HEK293 (cell line): Measurements from ENCODE around the gene UBE2D4.

Experiments
- CTCF ChIA-PET: fragments of 350-600 bp; formaldehyde crosslinking; extraction: SDS; loops from one replicate; lab custom pipeline; 2021; ENCODE audit warnings: antibody characterized with exemption; lab: Yijun Ruan, JAX
- POLR2A ChIA-PET: fragments of 300-600 bp; formaldehyde crosslinking; extraction: SDS; loops from one replicate; lab custom pipeline; 2020; ENCODE audit warnings: antibody characterized with exemption, inconsistent platforms; lab: Yijun Ruan, JAX
- H3K27ac ChIP-seq: fragments of 200-500 bp; sonication (Bioruptor generic); 2 replicates; pipeline ENCODE4 v1.5.1; 2014; ENCODE audit warnings: low read depth, low read length, control low read depth, inconsistent platforms; ENCODE audit errors: extremely low read depth
- H3K36me3 ChIP-seq, 2 experiments: fragments of 200-500 bp in 1 of 2; sonication (Bioruptor generic) in 1 of 2; 1 replicate in 1 of 2; 2 replicates in 1 of 2; pipeline ENCODE4 v1.5.1; 2014 to 2017; ENCODE audit warnings: inconsistent platforms in 2 of 2, low read length in 2 of 2; ENCODE audit not compliant: control insufficient read depth in 2 of 2, insufficient read depth in 1 of 2
- H3K4me1 ChIP-seq: fragments of 200-500 bp; sonication (Bioruptor generic); 2 replicates; pipeline ENCODE4 v1.5.1; 2014; ENCODE audit warnings: mild to moderate bottlenecking, low read length, inconsistent platforms; ENCODE audit not compliant: control insufficient read depth, insufficient read depth
- H3K4me3 ChIP-seq: 2 replicates; pipeline ENCODE4 v1.5.1; 2011; ENCODE audit warnings: low read depth, mild to moderate bottlenecking, control low read depth, low read length, moderate library complexity
- H3K9me3 ChIP-seq: fragments of 200-500 bp; sonication (Bioruptor generic); 2 replicates; pipeline ENCODE4 v1.5.1; 2014; ENCODE audit warnings: low read depth, low read length, inconsistent platforms; ENCODE audit not compliant: control insufficient read depth, insufficient read depth
- CTCF ChIP-seq: fragments of 450-650 bp; formaldehyde crosslinking; IDR thresholded peaks from 2 replicates; pipeline ENCODE4 v1.5.1; 2016; ENCODE audit warnings: missing biosample characterization, missing genetic modification characterization
- GLIS2 ChIP-seq: fragments of 450-650 bp; formaldehyde crosslinking; IDR thresholded peaks from 2 replicates; pipeline ENCODE4 v1.5.1; 2016; ENCODE audit warnings: missing biosample characterization, missing genetic modification characterization
- IKZF3 ChIP-seq: fragments of 450-650 bp; IDR thresholded peaks from 2 replicates; pipeline ENCODE4 v1.5.0; 2018; ENCODE audit warnings: missing biosample characterization, mild to moderate bottlenecking, missing genetic modification characterization, moderate library complexity
- KLF1 ChIP-seq: fragments of 450-650 bp; formaldehyde crosslinking; IDR thresholded peaks from 2 replicates; pipeline ENCODE4 v1.5.1; 2016; ENCODE audit warnings: missing biosample characterization, missing genetic modification characterization
- KLF16 ChIP-seq: fragments of 450-650 bp; formaldehyde crosslinking; IDR thresholded peaks from 2 replicates; pipeline ENCODE4 v1.5.1; 2017; ENCODE audit warnings: missing biosample characterization, missing genetic modification characterization
- PRDM10 ChIP-seq: fragments of 450-650 bp; formaldehyde crosslinking; IDR thresholded peaks from 2 replicates; pipeline ENCODE4 v1.5.1; 2016; ENCODE audit warnings: missing biosample characterization, missing genetic modification characterization
- ZBTB17 ChIP-seq: fragments of 450-650 bp; formaldehyde crosslinking; IDR thresholded peaks from 2 replicates; pipeline ENCODE4 v1.5.1; 2016; ENCODE audit warnings: missing biosample characterization, missing genetic modification characterization
- ZBTB8A ChIP-seq: fragments of 450-650 bp; formaldehyde crosslinking; IDR thresholded peaks from 2 replicates; pipeline ENCODE4 v1.5.1; 2016; ENCODE audit warnings: missing biosample characterization, missing genetic modification characterization
- ZNF157 ChIP-seq: fragments of 450-650 bp; formaldehyde crosslinking; IDR thresholded peaks from 2 replicates; pipeline ENCODE4 v1.5.1; 2016; ENCODE audit warnings: missing biosample characterization, missing genetic modification characterization
- ZNF175 ChIP-seq: fragments of 450-650 bp; formaldehyde crosslinking; IDR thresholded peaks from 2 replicates; pipeline ENCODE4 v1.5.1; 2016; ENCODE audit warnings: missing biosample characterization, missing genetic modification characterization
- ZNF292 ChIP-seq: fragments of 450-650 bp; formaldehyde crosslinking; IDR thresholded peaks from 2 replicates; pipeline ENCODE4 v1.5.1; 2016; ENCODE audit warnings: low read depth, missing biosample characterization, missing genetic modification characterization, borderline replicate concordance
- ZNF398 ChIP-seq: fragments of 450-650 bp; formaldehyde crosslinking; IDR thresholded peaks from 2 replicates; pipeline ENCODE4 v1.5.1; 2017; ENCODE audit warnings: missing biosample characterization, missing genetic modification characterization
- ZNF404 ChIP-seq: fragments of 450-650 bp; formaldehyde crosslinking; IDR thresholded peaks from 2 replicates; pipeline ENCODE4 v1.5.1; 2017; ENCODE audit warnings: missing biosample characterization, missing genetic modification characterization
- ZNF488 ChIP-seq: fragments of 450-650 bp; formaldehyde crosslinking; IDR thresholded peaks from 2 replicates; pipeline ENCODE4 v1.5.1; 2016; ENCODE audit warnings: missing biosample characterization, missing genetic modification characterization
- ZNF529 ChIP-seq: fragments of 450-650 bp; formaldehyde crosslinking; IDR thresholded peaks from 2 replicates; pipeline ENCODE4 v1.5.1; 2017; ENCODE audit warnings: missing genetic modification characterization, missing biosample characterization; ENCODE audit not compliant: insufficient replicate concordance
- ZNF654 ChIP-seq: fragments of 450-650 bp; formaldehyde crosslinking; IDR thresholded peaks from 2 replicates; pipeline ENCODE4 v1.5.1; 2016; ENCODE audit warnings: low read depth, missing biosample characterization, missing genetic modification characterization
- ZNF707 ChIP-seq: fragments of 450-650 bp; formaldehyde crosslinking; IDR thresholded peaks from 2 replicates; pipeline ENCODE4 v1.5.1; 2016; ENCODE audit warnings: missing biosample characterization, missing genetic modification characterization

The UBE2D4 gene

GRCh38 chr7:43938892-43939482, 12.8 kb downstream of the UBE2D4 start:
- ChIA-PET POLR2A (interaction anchor here (0.9 kb wide), 1 partner anchor 12 kb away, joined by 3 read pairs; no protein-coding TSS in a partner anchor), CTCF (no interaction called here)
- Histone ChIP-seq H3K9me3 (no peaks in the 10 kb centered on the region), H3K4me3 (no peak overlapping the region), H3K36me3 (no peaks in the 10 kb centered on the region), H3K27ac (no peak overlapping the region), H3K4me1 (no peaks in the 10 kb centered on the region)
- TF ChIP-seq KLF16 (tag by site-specific recombination) (no peak), ZNF292 (no peak), GLIS2 (tag by site-specific recombination) (no peak), ZNF404 (tag by site-specific recombination) (no peak), ZBTB17 (tag by site-specific recombination) (no peak), ZNF654 (no peak), KLF1 (no peak), ZNF529 (no peak), ZNF707 (tag by site-specific recombination) (no peak), IKZF3 (tag by site-specific recombination) (no peak), ZNF175 (tag by site-specific recombination) (no peak), ZNF398 (no peak), ZNF157 (tag by site-specific recombination) (no peak)

GRCh38 chr7:43942250-43942649, 16.0 kb downstream of the UBE2D4 start:
- H3K9me3 ChIP-seq: no peaks in the 10 kb centered on the region
- no peaks in the 10 kb centered on the region for H3K4me1 ChIP-seq
- CTCF ChIA-PET: interaction anchor here (0.5 to 1.1 kb wide), 4 partner anchors 130 to 409 kb away, joined by 3 to 4 read pairs (median 4); no protein-coding TSS in a partner anchor
- no peak overlapping the region for H3K27ac ChIP-seq
- no peaks in the 10 kb centered on the region for H3K36me3 ChIP-seq
- POLR2A ChIA-PET: interaction anchor here (0.6 to 0.8 kb wide), 2 partner anchors 16 to 17 kb away, joined by 3 to 4 read pairs; partner anchors contain the start of gene UBE2D4
- H3K4me3 ChIP-seq: no peak overlapping the region
- no peak for TF ChIP-seq PRDM10 (tag by site-specific recombination)
- TF ChIP-seq ZBTB8A (tag by site-specific recombination): no peak
- no peak for TF ChIP-seq CTCF (tag by site-specific recombination)
- no peak for TF ChIP-seq ZNF488 (tag by site-specific recombination)
